KOPT-K1 (cell line): ENCODE results near the gene FBLN1.
"Not testable (repeated sequence)": the region's sequence is repeated elsewhere in the genome, so short reads cannot be mapped to it uniquely, and the experiment has no call there.

Experiments used
- H3K27ac ChIP-seq: fragments of 200-600 bp; sonication (generic); 2 replicates; pipeline ENCODE4 v1.5.1; 2016; ENCODE audit warnings: antibody characterized with exemption, mild to moderate bottlenecking, low read depth, low read length; ENCODE audit not compliant: poor library complexity, severe bottlenecking
- H3K36me3 ChIP-seq: fragments of 200-600 bp; sonication (generic); 2 replicates; pipeline ENCODE4 v1.5.1; 2017; ENCODE audit warnings: antibody characterized with exemption, mild to moderate bottlenecking, low read length, moderate library complexity; ENCODE audit not compliant: insufficient read depth
- H3K9me3 ChIP-seq: fragments of 200-600 bp; sonication (generic); 2 replicates; pipeline ENCODE4 v1.5.1; 2017; ENCODE audit warnings: antibody characterized with exemption, low read length, mild to moderate bottlenecking; ENCODE audit not compliant: insufficient read depth, poor library complexity, severe bottlenecking

FBLN1 gene

DNA sequence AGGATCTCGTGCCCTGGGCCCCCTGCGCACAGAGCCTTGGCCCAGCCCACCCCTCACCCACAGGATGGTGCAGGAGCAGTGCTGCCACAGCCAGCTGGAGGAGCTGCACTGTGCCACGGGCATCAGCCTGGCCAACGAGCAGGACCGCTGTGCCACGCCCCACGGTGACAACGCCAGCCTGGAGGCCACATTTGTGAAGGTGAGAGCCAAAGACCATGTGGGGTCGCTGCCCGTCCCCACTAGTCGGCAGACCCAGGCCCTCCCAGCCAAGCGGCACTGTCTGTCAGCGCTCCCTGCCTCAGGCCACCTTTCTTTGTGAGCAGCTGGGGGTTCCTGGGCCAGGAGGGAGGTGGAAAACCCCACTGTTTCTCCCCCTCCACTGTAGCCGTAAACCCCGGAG lies 22.8 kb downstream of the FBLN1 start:
- Histone ChIP-seq H3K9me3 (no peaks in the 10 kb centered on the region), H3K36me3 (no peaks in the 10 kb centered on the region), H3K27ac (no peak overlapping the region)

- H3K27ac ChIP-seq, result no peak overlapping the region
- no peaks in the 10 kb centered on the region for H3K36me3 ChIP-seq
- no peaks in the 10 kb centered on the region for H3K9me3 ChIP-seq
Observed at GRCh38 chr22:45526281-45526680, 23.6 kb downstream of the FBLN1 start.

DNA sequence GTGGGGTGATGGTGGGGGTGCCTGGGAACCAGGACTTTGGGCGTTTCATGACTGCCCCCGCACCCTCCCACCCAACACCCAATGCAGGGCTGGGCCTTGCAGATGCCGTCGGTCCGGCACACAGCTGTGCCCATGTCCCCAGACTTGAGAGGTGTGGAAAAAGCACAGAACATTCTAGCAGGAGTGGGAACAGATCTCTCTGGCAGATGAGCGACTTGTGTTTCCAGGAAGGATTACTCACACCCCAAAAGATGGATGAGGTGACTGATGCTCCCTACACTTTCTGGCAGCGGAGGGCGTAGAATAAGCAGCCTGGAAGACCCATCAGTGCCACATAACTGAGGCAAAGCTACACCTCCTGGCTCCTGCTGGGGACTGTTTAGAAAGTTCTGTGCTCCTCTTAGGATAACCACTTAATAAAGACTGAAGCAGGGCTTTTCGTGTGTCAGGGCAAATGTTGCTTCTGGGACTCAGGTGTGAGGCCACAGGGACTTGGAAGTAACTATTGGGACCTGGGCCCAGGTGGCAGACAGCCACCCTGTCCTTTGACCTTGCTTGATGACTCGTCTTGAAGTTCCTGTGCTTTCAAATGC lies 24.2 kb downstream of the FBLN1 start:
- no peaks in the 10 kb centered on the region for H3K36me3 ChIP-seq
- no peaks in the 10 kb centered on the region for H3K9me3 ChIP-seq
- H3K27ac ChIP-seq, result no peak overlapping the region

DNA sequence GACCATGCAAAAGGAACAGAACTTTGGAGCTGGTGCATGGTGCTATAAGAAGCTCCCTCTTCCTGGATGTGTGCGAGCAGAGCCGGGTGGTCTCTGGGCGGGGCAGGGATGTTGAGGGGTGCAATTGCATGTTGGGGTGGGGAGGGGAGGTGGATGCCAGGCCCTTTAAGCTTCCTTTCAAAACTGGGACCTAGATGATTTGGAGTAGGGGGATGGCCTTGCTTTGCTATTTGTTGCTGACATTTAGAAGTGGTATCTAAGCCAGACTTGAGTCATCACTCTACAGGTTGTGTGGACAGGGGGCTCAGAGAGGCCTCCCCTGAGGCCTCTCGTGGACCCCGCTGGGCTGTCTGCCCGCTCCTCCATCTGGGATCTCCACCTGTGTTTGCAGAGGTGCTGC lies 24.8 kb downstream of the FBLN1 start:
- Histone ChIP-seq H3K27ac (no peak overlapping the region), H3K36me3 (no peaks in the 10 kb centered on the region), H3K9me3 (no peaks in the 10 kb centered on the region)

DNA sequence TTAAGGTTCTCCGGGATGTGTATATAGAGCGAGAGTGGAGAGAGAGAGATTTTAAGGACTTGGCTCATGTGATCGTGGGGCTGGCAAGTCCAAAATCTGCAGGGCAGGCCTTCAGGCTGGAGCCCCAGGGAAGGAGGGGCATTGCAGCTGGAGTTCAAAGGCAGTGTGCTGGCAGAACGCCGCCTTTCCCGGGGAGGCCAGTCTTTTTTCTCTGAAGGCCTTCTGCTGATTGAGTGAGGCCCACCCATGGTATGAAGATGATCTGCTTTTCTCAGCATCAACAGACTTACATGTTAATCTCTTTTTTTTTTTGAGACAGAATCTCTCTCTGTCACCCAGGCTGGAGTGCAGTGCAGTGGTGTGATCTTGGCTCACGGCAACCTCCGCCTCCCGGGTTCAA lies 25.4 kb downstream of the FBLN1 start:
- Histone ChIP-seq H3K9me3 (no peaks in the 10 kb centered on the region), H3K36me3 (no peaks in the 10 kb centered on the region), H3K27ac (no peak overlapping the region)

GRCh38 chr22:45529105-45529504 lies 26.4 kb downstream of the FBLN1 start:
- no peaks in the 10 kb centered on the region for H3K36me3 ChIP-seq

DNA sequence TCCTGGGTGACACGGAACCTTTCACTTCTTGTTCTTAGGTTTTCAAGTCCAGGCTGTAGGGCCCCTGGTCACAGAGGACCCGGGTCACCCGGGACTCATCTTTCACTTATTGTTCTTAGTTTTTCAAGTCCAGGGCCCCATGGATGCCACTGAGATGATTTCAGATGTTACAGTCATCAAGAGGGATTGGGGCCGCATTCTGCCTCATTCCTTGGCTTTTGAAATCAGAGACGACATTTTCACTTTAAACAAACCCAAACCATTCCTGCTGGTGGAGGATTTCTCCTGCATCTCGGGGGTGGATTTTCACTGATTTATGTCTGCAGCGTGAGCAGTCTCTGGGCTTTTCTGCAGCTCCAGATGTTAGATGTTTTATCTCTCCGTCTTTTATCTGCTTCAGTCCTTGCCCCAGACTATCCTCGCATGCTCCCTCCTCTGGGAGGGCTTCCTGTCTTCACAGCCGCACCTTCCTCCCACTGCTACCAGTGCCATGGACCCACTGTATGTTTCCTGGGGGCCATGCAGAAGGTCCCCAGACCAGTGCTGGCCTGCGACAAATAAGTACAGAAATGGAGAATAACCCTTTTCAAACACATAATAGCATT lies 27.4 kb downstream of the FBLN1 start:
- H3K36me3 ChIP-seq, result no peaks in the 10 kb centered on the region
- no peaks in the 10 kb centered on the region for H3K9me3 ChIP-seq
- no peak overlapping the region for H3K27ac ChIP-seq

More at GRCh38 chr22:45529105-45529504, 26.4 kb downstream of the FBLN1 start:
- H3K27ac ChIP-seq, result no peak overlapping the region
- H3K9me3 ChIP-seq, result no peaks in the 10 kb centered on the region

GRCh38 chr22:45531441-45532234 lies 29.0 kb downstream of the FBLN1 start:
- Histone ChIP-seq H3K9me3 (no peaks in the 10 kb centered on the region), H3K36me3 (no peaks in the 10 kb centered on the region), H3K27ac (no peak overlapping the region)

- no peaks in the 10 kb centered on the region for H3K9me3 ChIP-seq
- H3K27ac ChIP-seq, result no peak overlapping the region
- no peaks in the 10 kb centered on the region for H3K36me3 ChIP-seq
Observed at GRCh38 chr22:45532235-45532631, 29.6 kb downstream of the FBLN1 start.

- Histone ChIP-seq H3K27ac (no peak overlapping the region), H3K36me3 (no peaks in the 10 kb centered on the region), H3K9me3 (no peaks in the 10 kb centered on the region)
Observed at GRCh38 chr22:45533703-45534102, 31.0 kb downstream of the FBLN1 start.

- no peaks in the 10 kb centered on the region for H3K9me3 ChIP-seq
- no peak overlapping the region for H3K27ac ChIP-seq
- H3K36me3 ChIP-seq, result no peaks in the 10 kb centered on the region
Observed at GRCh38 chr22:45534339-45535192, 31.9 kb downstream of the FBLN1 start.

GRCh38 chr22:45535290-45535689 lies 32.6 kb downstream of the FBLN1 start:
- no peak overlapping the region for H3K27ac ChIP-seq
- no peaks in the 10 kb centered on the region for H3K9me3 ChIP-seq
- H3K36me3 ChIP-seq, result no peaks in the 10 kb centered on the region

DNA sequence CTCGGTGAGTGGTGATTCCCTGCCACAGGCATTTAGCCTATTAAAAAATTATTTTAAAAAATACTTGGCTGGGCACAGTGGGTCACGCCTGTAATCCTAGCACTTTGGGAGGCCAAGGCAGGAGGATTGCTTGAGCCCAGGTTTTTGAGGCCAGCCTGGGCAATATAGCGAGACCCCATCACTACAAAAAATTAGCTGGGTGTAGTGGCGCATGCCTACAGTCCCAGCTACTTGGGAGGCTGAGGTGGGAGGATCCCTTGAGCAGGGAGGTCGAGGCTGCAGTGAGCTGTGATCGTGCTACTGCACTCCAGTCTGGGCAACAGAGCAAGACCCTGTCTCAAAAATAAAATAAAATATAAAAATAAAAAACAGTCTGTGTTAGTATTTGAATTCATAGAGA lies 33.2 kb downstream of the FBLN1 start:
- H3K27ac ChIP-seq, H3K9me3 ChIP-seq, H3K36me3 ChIP-seq: not testable (repeated sequence)

GRCh38 chr22:45537734-45538181 lies 35.1 kb downstream of the FBLN1 start:
- no peaks in the 10 kb centered on the region for H3K36me3 ChIP-seq

DNA sequence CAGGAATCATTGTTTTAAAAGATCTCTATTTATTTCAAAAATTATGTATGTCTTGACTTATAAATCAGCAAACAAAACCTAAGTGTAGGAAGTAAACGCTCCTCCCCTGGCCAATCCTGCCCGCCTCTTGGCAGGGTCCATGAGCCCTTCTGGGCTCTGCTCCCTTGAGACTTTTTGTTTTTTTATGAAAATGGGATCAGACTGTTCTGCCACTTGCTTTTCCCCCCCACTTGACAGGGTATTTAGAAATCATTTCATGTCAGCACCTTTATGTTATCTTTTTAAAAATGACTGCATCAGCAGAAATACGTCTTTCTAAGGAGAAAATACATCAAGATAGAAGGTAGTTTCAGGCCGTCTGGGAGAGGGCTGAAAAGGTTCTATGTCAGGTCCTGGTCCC lies 35.6 kb downstream of the FBLN1 start:
- H3K27ac ChIP-seq, result no peak overlapping the region

More at GRCh38 chr22:45537734-45538181, 35.1 kb downstream of the FBLN1 start:
- H3K27ac ChIP-seq, result no peak overlapping the region
- H3K9me3 ChIP-seq, result no peaks in the 10 kb centered on the region

More for the DNA sequence above, 35.6 kb downstream of the FBLN1 start:
- no peaks in the 10 kb centered on the region for H3K9me3 ChIP-seq
- no peaks in the 10 kb centered on the region for H3K36me3 ChIP-seq
